Choroid plexus epithelial cell (primary cell): ENCODE results near the gene LHX2.

Source experiments
- DNase-seq: peaks from one replicate; pipeline ENCODE4 v3.0.0-alpha.2; 2010; ENCODE audit warnings: low read depth
- H3K4me3 ChIP-seq: 2 replicates; pipeline ENCODE4 v1.5.1; 2011; ENCODE audit warnings: low read depth, mild to moderate bottlenecking, control low read depth, low read length, moderate library complexity
- CTCF ChIP-seq: conservative IDR thresholded peaks from 2 replicates; pipeline ENCODE4 v1.5.1; 2011; ENCODE audit warnings: low read depth, mild to moderate bottlenecking, control low read depth, inconsistent platforms, low read length, moderate library complexity

Gene LHX2

GRCh38 chr9:124037790-124038189 lies 26.2 kb downstream of the LHX2 start:
- H3K4me3 ChIP-seq, result no peak overlapping the region
- TF ChIP-seq CTCF, result peak; percentile 36
- peak; percentile 27 for DNase-seq

GRCh38 chr9:124038239-124038638 lies 26.7 kb downstream of the LHX2 start:
- no peak overlapping the region for H3K4me3 ChIP-seq
- DNase-seq, result no peak
- no peak for TF ChIP-seq CTCF

- no peak for DNase-seq
- peak; percentile 17 for TF ChIP-seq CTCF
- no peak overlapping the region for H3K4me3 ChIP-seq
Observed at GRCh38 chr9:124038790-124039633, 27.4 kb downstream of the LHX2 start.

- peak; percentile 36 for DNase-seq
- H3K4me3 ChIP-seq, result no peak overlapping the region
- TF ChIP-seq CTCF, result no peak
Observed at GRCh38 chr9:124040186-124040931, 28.8 kb downstream of the LHX2 start.

GRCh38 chr9:124040935-124041816 lies 29.6 kb downstream of the LHX2 start:
- H3K4me3 ChIP-seq, result peak overlapping the region; percentile 8
- no peak for DNase-seq
- TF ChIP-seq CTCF, result peak; percentile 69

- TF ChIP-seq CTCF, result no peak
- no peak overlapping the region for H3K4me3 ChIP-seq
- DNase-seq, result no peak
Observed at GRCh38 chr9:124041817-124042116, 30.2 kb downstream of the LHX2 start.
